HG02571 (cell line): ENCODE measurements around the gene RARS1.
"Not testable (repeated sequence)": the region's sequence is repeated elsewhere in the genome, so short reads cannot be mapped to it uniquely, and the experiment has no call there.

Source experiments
- ATAC-seq: cut with Tn5 transposase; IDR thresholded peaks from one replicate; pipeline ENCODE4 v1.9.1; 2021; ENCODE audit warnings: mild to moderate bottlenecking, moderate library complexity; ENCODE audit not compliant: unreplicated experiment

Gene RARS1

DNA sequence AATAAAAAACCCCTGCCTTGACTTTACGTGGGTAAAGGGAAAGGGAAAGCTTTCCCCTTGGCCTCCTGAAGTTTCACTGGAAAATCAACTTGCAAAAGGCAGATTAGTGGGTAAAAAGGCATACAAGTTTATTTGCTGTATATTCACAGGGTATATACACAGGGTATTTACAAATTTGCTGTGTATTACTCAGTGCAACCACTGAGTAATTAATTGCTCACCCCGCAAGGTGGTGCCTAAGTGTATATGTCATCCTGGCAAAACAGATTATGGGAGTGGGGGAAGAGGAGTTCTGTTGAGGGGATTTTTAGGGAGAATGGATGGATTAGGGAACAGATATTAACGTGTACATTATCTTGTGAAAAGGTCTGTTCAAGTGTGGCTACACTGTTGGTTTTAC, 7.1 kb upstream of the RARS1 start:
- ATAC-seq: no peak

DNA sequence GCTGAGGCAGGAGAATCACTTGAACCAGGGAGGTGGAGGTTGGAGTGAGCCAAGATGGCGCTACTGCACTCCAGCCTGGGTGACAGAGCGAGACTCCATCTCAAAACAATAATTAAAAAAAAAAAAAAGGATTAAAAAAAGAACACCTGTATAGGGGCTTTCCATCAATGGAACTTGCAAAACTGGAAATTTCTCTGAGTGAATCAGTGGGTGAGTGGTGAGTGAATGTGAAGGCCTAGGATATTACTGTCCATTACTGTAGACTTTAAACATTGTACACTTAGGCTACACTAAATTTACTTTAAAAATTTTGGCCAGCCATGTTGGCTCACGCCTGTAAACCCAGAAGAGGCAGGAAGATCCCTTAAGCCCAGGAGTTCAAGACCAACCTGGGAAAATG, 5.7 kb upstream of the RARS1 start:
- no peak for ATAC-seq

DNA sequence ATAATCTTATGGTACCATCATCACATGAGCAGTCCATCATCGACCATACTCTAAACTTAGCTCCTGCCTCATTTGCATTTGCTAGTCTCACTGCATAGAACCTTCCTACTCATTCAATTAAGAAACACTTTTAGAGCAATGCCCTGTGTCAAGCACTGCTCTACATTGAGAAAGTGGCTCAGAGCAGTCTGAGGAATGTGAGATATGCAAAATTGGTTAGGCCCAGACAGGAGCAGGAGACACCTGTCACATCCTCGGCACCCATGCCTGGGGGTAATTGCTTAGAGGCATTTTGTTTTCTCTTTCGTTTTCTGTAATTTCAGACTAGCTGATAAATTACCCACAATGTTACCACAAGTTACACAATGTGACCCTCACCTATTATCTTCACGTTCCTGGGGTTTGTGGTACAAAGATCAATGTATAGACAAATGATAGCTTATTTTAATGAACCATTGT, 4.9 kb upstream of the RARS1 start:
- peak; percentile 92 for ATAC-seq

DNA sequence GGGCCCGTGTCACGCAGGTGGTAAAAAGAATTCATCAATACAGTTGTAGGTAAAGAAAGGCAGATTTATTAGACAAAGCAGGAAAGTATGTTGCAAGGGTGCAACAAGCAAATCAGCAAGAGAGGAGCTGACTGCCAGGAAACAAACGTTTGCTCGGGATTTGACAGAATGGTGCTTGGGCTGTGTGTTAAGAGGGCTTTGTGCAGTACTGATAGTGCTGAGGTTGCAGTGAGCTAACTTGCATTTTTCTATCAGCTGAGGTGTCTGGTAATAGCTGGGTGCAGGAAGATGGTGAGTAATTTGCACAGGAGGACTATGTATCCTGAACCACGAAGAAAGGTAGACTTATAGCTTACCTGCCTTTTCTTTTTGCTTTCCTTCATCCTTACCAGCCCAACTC, 3.9 kb upstream of the RARS1 start:
- no peak for ATAC-seq

- no peak for ATAC-seq
These were observed 2.8 kb downstream of the RARS1 start for GRCh38 chr5:168489059-168489458.

DNA sequence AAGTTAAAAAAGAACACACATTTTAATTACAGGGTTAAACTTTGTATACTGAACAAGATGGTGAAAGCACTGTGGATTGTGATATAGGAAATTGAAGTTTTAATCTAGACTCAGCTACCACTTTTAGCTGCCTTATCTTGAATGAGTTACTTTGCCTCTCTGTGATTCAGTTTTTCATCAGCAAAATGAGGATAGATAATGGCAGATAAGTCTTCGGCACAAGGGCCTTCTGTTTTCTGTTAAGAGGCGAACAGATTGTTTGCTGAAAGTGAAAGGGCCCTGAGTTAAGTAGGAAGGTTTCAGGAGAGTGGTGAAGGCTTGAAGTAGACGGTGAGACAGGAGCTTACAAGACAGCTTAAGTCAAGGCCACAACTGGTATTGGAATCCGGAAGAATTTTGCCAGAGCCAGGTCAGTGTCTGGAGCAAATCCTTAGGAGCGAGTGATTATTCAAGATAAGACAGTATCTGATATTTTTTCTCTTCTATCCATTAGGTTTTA, 7.8 kb downstream of the RARS1 start:
- ATAC-seq: no peak

DNA sequence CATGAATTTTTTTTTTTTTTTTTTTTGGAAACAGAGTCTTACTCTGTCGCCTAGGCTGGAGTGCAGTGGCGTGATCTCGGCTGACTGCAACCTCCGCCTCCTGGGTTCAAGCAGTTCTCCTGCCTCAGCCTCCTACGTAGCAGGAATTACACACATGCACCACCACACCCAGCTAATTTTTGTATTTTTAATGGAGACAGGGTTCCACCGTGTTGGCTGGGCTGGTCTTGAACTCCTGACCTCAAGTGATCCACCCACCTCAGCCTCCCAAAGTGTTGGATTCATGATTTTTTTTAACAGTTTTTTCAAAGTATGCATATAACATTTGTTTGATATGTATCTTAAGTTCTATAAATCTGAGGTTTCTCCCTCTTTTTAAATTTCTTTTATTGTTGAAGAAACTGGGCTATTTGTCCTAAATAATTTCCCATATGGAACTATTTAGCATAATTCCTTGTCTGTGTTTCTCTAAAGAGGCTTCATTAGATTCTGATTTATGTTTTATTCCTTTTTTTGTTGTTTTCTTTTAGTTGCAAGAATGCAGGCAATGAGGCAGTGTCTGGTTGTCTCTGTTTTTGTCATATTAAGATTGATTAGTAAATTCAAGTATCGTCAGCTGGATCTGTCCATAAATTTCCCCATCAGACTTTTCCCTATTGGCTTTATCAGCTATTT, 16.4 kb downstream of the RARS1 start:
- ATAC-seq: no peak

DNA sequence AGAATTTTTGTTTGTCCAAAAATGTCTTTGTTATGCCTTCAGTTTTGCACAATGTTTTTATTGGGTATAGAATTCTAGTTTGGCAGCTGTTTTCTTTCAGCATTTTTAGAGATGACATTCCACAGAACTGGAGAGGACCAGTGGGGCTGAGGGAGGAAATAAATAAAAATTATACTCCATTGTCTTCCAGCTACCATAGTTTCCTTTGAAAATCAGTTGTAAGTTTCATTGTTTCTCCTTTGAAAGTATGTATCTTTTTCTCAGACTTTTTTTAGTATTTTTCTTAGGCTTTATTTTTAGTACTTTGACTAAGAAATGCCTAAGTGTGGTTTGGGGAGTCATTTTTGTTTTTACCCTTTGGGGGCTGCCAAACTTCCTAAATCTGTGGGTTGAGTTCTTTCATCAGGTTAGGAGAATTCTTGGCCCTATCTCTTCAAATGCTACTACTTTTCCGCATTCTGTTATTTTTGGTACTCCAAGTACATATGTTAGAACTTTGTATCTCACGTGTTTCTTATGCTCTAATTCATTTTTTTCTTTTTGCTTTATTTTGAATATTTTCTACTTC, 27.7 kb downstream of the RARS1 start:
- ATAC-seq: no peak

GRCh38 chr5:168525856-168526255, 39.6 kb downstream of the RARS1 start:
- no peak for ATAC-seq

GRCh38 chr5:168527756-168528295, 41.6 kb downstream of the RARS1 start:
- no peak for ATAC-seq

GRCh38 chr5:168528521-168529373, 42.5 kb downstream of the RARS1 start, which contains the start of gene FBLL1:
Gene FBLL1, plus strand, starts transcription at chr5:168529305. Its CDS starts 200 bp downstream, at chr5:168529505.
- ATAC-seq: no peak

DNA sequence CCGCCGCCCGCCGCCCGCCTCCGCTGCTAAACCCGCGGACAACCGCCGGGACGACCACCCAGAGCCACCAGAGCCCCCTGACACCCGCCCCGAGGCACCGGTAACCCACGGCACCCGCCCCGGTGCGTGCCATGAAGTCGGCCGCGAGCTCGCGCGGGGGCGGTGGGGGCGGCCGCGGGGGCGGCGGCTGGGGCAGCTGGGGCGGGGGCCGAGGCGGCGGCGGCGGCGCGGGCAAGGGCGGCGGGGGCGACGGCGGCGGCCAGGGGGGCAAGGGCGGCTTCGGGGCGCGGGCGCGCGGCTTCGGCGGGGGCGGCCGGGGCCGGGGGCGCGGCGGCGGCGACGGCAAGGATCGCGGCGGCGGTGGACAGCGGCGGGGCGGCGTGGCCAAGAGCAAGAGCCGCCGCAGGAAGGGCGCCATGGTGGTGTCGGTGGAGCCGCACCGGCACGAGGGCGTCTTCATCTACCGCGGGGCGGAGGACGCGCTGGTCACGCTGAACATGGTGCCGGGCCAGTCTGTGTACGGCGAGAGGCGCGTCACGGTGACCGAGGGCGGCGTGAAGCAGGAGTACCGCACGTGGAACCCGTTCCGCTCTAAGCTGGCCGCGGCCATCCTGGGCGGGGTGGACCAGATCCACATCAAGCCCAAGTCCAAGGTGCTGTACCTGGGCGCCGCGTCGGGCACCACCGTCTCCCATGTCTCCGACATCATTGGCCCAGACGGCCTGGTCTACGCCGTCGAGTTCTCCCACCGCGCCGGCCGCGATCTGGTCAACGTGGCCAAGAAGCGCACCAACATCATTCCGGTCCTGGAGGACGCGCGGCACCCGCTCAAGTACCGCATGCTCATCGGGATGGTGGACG, 43.3 kb downstream of the RARS1 start:
- ATAC-seq: no peak

DNA sequence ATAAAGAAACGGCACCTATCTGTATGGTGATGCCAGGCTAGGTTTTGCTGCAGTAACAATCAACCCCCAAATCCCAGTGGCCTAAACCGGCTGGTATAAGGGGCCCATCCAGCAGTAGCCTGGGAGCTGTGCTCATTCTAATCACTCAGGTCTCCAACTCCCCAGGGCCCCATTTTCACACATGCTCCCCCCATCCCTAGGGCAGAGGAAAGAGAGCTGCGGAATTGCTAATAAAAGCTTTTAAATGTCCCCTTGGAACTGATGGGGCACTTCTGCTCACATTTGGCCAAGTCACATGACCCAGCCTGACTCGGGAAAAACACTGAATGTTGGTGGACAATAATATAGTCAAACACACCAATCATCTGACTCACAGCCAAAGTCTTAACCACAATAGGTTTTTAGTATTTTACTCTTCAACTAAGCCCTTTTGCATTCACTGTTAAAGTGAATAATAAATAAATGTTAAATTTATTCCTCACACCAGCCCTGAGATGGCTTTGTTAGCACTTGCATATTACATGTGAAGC, 44.4 kb downstream of the RARS1 start:
- no peak for ATAC-seq

- no peak for ATAC-seq
These were observed 44.9 kb downstream of the RARS1 start for GRCh38 chr5:168531191-168531590.

DNA sequence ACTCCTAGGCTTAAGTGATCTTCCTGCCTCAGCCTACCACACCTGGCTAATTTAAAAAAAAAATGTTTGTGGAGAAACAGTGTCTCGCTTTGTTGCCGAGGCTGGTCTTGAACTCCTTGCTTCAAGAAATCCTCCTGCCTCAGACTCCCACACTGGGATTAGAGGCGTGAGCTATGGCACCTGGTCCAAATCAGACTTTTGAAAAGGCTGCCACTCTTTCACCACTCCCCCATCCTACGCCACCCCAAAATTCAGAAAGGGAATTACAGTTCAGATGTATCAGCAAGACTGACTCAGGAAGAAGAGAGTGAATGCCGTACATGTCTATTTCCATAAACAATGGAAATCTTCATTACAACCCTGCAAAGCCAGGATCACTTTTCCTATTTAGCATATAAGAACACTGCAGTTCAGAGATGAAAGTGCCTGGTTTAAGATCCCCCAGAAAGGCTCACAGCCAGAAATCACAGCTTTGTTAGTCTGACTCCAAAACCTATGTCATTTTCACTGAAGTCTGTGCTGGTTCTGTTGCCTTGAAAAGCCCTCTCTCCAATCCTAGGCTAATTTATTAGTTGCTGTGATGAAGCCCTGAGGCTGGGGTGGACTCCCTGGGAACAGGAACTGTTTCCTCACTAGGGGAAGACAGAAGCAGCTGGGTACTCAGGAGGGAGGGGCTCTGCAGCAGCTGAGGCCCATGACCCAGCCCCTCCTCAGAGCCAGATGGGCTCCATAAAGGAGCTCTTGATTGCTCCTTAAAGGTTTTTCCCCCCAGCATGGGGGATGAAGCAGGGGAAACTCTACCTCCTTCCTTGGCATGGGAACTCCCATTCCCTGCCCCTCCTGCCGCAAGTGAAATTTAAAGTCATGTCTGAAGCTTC, 46.0 kb downstream of the RARS1 start:
- ATAC-seq: no peak

DNA sequence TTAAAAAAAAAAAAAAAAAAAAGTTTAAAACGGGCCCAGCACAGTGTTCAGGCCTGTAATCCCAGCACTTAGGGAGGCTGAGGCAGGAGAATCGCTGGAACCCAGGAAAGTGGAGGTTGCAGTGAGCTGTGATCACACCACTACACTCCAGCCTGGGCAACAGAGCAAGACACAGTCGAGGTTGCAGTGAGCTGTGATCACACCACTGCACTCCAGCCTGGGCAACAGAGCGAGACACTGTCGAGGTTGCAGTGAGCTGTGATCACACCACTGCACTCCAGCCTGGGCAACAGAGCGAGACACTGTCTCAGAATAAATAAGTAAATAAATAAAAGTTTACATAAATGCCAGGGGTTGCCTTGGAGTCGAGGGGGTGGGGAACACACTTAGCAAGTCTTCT, 48.1 kb downstream of the RARS1 start:
- ATAC-seq: not testable (repeated sequence)

GRCh38 chr5:168537176-168537575, 50.9 kb downstream of the RARS1 start:
- no peak for ATAC-seq

- no peak for ATAC-seq
These were observed 63.3 kb downstream of the RARS1 start for GRCh38 chr5:168549554-168549953.

DNA sequence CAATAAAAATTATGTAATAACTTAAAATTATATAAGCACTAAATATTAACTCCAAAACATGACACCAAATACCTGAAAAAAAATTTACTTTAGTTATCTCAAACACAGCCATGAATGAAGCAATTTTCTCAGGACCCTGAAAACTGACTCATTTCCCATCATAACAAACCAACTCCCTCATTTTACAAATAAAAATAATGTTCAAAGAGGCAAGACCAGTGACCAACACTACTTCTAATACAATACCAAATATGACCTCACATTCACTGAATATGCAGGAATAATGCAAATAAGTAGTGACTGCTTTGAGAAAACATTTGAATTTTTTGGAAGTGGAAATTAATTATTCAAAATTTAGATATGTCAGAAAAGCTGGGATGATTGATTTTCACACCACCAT, 64.4 kb downstream of the RARS1 start:
- no peak for ATAC-seq
